Amygdala (tissue), 56 donors: ENCODE data around the gene HDGFL2.
A peak's percentile ranks its signal among the peaks of the same experiment; 100 is the strongest.
"Not testable (repeated sequence)": the region's sequence is repeated elsewhere in the genome, so short reads cannot be mapped to it uniquely, and the experiment has no call there.

Source experiments
- DNase-seq, 56 donors: peaks; one replicate each; lab custom pipeline; 2025; lab: John Stamatoyannopoulos, UW

HDGFL2 gene

DNA sequence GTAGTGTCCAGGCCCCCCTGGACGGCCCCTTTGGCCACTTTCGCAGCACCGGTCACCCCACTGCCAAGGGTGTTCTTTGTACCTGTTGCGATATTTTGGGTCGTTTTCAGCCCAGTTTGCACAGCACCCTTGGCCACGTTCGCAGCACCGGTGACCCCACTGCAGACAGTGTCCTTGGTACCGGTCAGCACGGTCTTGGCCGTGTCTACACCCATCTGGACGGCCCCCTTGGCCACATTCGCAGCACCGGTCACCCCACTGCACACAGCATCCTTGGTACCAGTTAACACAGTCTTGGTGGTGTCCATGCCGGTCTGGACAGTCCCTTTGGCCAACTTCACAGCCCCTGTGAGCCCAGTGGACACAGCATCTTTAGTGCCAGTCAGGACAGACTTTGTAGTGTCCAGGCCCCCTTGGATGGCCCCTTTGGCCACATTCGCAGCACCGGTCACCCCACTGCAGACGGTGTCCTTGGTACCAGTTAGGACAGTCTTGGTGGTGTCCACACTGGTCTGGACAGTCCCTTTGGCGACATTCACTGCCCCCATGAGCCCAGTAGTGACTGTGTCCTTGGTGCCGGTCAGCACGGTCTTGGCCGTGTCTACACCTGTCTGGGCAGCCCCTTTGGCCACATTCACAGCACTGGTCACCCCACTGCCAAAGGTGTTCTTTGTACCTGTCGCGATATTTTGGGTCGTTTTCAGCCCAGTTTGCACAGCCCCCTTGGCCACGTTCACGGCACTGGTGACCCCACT is 39.4 kb downstream of the HDGFL2 start:
- DNase-seq: no peak

DNA sequence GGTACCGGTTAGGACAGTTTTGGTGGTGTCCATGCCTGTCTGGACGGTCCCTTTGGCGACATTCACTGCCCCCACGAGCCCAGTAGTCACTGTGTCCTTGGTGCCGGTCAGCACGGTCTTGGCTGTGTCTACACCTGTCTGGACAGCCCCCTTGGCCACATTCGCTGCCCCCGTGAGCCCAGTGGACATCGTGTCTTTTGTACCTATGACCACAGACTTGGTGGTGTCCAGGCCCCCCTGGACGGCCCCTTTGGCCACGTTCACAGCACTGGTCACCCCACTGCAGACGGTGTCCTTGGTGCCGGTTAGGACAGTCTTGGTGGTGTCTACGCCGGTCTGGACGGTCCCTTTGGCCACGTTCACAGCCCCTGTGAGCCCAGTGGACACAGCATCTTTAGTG is 40.0 kb downstream of the HDGFL2 start:
- DNase-seq: no peak

DNA sequence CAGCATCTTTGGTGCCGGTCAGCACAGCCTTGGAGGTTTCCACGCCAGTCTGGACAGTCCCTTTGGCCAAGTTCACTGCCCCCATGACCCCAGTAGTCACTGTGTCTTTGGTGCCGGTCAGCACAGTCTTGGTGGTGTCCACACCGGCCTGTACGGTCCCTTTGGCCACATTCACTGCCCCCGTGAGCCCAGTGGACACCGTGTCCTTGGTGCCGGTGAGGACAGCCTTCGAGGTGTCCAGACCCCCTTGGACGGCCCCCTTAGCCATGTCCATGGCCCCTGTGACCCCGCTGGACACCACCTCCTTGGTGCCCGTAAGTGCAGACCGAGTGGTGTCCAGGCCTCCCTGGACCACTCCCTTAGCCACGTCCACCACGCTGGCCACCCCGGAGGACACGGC is 41.2 kb downstream of the HDGFL2 start:
- DNase-seq: no peak

DNA sequence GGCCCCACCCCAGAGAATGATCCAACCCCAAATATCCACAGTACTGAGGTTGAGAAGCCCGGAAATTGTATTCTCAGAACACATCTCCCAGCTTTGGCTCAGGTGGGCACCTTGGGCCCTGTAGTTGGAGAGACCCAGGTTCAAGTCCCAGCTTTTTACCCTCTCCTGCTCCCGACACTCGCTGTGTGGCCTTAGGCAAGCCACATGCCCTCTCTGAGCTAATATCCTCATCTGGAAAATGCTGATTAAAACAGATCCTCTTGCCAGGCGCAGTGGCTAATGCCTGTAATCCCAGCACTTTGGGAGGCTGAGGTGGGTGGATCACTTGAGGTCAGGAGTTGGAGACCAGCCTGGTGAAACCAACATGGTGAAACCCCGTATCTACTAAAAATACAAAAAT is 43.6 kb downstream of the HDGFL2 start:
- DNase-seq: no peak

DNA sequence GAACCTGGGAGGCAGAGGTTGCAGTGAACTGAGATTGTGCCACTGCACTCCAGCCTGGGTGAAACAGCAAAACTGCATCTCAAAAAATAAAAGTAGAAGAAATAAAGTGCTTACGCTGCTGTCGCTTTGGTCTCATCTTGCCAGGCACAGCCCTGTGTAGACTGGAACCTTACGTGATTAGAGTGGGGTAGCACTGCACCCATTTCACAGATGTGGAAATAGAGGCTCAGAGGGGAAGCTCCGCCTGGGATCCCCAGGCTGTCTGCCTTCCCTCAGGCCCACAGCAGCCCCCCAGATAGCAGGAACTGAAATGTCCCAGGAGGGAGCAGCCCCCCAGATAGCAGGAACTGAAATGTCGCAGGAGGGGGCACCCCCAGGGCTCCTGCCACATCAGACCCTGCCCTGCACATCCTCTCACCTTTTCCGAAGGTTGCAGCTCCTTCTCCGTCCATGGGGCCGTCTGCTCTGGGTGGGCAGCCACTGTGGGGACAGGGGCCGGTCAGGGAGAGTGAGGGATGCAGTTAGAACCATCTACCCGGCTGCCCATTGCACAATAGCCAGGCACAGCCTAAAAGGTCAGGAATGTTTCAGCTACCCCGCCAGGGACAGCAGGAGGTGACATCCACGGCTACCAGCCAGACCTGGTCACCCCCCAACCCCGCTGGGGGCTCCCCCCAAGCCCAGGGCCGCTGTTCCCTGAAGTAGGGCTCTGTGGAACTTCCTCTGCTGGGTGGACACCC is 44.3 kb downstream of the HDGFL2 start:
- no peak for DNase-seq

DNA sequence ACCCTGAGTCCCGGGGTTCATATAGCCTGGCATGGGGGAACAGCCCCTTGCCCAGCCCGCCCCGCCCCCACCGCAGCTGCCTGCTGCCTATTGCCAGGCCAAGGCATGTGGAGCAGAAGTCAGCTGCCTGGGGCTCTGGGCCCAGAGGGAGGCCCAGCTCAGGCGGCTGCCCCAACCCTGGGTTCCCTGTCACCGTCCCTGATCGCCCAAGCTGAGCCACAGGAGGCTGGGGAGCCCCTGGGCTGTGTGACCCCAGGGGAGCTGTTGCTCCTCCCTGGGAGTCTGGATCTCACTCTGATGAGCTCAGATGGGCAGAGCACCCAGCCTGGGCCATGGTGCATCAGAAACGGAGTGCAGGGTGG is 44.8 kb downstream of the HDGFL2 start:
- peak in 5 of 56 donors; percentile 2 to 46 (median 18) for DNase-seq

DNA sequence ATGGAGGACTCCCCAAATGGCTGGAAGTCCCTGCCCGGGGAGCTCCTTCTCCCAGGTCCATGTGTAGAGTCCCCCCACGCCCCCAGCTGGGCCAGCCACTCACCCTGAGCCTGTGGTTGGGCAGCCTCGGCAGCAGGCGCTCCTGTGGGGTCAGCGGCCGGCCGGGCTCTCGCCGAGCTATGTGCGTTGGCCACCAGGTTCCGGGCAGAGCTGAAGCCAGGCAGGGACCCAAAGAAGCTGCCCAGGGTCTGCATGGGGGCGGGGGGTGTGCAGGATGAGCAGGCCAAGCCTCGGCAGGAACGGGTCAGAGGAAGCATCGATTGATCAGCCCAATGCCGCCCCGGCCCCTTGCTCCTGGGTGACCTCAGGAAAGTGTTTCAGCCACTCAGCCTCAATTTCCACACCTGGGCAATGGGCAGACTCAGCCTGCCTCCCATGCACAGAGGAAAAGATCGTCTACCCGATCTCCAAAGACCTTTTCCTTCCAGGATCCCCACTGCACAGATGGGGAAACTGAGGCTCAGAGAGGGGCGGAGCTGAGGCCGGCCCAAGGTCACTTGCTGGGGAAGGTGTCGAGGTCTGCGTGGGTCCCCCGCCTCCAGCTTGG is 45.5 kb downstream of the HDGFL2 start:
- DNase-seq: no peak

DNA sequence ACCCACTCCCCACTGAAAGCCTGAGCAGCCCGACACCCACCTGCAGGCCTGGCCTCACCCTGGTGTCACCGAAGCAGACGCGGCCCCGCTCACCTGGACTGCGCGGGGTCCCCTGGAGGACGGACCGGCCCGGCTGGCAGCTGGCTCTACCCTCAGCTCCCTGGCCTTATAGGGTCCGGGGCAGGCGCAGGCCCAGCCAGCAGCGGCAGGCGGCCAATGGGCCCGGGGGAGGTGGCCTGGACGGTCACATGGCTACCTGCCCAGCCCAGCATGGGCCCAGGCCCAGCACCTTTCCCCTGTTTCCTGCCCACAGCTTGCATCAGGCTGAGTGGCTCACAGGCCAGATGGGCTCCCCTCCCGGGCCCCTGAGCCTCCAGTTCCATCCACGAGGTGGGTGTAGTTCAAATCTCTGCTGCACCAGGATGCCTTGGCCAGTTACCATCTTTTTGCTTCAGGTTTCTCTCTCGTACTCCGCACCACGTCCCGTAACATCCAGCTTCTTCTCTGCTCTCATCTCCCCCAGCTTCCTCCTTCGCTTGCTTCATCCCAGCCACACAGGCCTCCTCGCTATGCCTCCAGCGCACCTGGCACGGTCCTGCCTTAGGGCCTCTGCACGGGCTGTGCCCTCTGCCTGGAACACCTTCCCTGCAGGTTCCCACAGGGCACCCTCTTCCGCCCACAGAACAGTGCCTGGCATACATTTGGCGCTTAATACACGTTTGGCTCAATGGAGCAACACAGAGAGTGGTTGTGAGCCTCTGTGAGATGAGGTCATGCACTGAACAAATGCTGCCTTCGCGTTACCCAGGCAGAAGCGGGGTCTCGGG is 46.5 kb downstream of the HDGFL2 start, which contains the start of gene PLIN4:
TSS of gene PLIN4 (minus strand) at position 142 of the 827 bp plus-strand sequence. CDS start 214 bp downstream, outside the sequence.
- peak in 42 of 56 donors; percentile 7 to 87 (median 52) for DNase-seq

DNA sequence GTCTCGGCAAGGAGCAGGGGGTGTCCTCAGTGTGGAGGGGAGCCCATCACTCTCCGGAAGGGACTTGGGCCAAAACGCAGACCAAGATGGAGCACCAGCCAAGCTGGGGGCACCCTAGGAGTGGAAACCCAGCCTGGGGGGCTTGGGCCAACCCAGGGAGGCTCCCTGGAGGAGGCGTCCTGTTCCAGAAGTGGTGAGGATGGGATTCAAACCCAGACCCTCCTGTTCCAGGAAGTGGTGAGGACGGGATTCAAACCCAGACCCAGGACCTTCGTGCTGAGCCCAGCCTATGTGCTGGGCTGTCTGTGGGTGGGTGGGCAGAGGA is 47.0 kb downstream of the HDGFL2 start:
- no peak for DNase-seq

DNA sequence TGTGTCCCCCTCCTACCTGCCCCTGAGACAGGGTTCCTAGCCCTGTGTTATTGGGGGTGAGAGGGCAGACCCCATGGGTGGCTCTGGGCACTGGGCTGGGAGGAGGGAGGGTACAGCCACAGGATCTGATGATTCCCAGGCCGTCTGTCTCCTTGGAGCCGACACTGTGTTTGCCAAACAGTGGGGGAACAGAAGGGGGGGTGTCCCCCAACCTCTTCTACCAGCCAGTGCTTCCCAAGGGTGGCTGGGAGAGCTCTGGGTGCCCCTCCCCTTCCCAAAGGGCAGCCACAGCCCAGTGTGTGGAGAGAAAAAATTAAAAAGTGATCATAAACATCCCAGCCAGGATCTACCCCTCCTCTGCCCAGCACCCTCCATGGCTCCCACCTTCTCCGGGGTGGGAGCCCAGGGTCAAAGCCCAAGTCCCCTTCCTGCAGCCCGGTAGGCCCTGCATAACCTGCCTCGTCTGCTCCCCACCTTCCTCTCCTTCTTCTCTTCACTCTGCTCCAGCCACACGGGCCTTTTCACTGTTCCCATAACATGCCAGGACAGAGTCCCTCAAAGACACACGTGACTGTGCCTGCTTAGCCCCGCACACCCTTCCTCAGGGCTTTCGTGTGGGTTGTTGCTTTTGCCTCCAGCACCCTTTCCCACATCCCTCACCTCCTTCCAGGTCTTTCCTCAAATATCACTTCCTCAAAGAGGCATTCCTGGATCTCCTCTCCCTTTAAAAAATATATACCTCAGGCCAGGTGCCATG is 47.6 kb downstream of the HDGFL2 start:
- DNase-seq: peak in 15 of 56 donors; percentile 4 to 59 (median 22)

DNA sequence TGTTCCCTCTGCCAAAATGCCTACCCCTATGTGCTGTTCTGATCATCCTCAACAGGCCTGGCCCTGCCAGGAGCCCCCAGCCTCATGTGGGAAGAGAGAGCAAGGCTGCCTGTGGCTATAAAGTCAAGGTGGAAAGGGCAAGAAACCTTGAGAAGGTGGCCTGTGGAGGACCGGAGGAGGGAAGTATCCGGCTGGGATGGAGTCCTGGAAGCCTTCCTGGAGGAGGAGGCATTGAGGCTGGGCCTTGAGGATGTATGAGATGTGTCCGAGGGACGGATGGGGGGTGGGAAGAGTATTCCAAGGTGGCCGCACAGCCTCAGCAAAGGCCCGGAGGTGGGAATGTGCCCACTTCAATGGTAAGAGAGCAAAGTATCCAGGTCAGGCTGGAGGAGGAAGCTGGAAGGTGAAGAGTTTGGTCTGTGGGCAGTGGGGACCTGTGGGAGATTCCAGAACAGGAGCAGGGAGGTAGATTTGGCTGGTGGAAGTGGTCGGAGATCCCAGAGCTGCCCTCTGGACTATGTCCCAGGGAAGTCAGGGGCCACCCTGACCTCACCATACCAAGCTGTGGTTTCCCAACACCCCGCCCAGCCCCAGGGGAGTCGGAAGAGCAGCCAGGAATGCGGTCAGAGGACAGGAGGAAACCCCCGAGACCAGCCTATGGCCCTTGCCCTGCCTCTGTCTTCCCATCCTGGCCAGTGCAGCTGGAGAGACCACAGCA is 49.2 kb downstream of the HDGFL2 start:
- DNase-seq: no peak

DNA sequence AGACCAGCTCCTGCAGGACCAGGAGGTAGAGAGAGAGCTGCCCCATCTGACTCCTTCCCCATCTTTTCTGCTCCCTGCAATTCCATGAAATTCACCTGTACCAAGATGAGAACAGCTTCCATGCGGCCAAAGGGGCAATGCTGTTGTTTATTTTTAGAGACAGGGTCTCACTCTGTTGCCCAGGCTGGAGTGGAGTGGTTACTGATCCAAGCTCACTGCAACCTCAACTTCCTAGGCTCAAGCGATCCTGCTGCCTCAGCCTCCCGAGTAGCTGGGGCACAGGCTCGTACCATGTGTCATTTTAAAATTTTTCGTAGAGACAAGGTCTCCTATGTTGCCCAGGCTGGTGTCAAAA is 49.8 kb downstream of the HDGFL2 start:
- no peak for DNase-seq

DNA sequence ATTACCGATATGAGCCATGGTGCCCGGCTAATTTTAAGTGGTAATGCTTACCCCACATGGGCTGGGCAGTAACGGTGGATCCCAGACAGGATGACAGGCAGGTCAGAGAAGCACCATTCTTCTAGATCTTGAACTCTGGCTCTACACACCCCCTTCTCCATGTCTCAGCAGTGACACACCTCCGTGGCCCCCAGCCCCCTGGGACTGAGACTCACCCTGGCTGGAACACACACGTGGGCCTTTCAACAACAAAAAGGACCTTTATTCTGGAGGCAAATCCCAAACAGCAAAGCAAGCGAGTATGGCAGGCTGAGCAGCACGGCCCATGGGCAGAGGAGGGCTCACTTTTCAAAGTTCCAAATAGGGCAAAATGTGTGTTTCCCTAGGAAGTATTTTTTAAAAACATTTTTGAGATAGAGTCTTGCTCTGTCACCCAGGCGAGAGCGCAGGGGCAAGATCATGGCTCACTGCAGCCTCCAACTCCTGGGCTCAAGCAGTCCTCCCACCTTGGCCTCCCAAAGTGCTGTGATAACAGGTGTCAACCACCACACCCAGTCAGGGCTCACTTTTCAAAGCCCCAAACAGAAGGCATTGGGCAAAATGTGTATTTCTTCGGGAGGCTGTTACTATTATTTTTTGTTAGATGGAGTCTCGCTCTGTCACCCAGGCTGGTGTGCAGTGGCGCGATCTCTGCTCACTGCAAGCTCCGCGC is 50.4 kb downstream of the HDGFL2 start:
- DNase-seq: no peak

DNA sequence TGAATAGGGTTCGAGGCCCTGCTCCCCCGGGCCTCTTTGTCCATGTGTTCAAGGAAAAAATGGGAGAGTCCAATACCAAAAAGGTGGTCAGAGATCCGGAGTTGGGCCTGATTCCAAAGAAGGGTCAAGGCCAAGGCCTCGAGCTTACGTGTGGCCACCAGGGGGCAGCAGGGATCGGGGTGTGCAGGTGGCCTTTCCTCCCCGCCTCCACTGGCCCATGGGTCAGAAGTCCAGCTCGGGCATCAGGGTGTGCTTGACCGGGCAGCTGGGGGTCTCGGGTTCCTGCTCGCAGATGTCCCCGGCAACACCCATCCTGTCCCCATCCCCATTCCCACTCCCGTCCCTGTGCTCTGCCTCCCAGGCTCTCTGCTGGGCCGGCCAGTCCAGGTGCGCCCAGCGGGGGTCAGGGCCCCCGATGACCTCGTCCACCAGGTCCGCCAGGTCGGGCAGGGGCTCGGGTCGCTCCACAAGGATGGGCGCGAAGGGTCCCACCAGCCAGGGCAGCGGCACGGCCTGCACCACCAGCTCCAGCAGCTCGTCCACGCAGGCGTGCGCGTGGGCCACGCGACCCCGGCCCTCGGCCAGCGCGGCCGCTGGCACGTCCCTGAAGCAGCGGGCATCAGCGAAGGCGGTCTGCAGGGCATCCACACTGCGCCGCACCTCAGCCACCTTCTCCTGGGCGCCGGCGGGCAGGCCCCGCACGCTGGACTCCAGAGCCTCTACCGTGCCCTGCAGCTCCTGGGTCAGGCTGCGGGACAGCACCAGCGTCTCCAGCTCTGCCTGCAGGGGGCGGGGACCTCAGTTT is 51.4 kb downstream of the HDGFL2 start:
- DNase-seq: peak in 10 of 56 donors; percentile 4 to 36 (median 21)

DNA sequence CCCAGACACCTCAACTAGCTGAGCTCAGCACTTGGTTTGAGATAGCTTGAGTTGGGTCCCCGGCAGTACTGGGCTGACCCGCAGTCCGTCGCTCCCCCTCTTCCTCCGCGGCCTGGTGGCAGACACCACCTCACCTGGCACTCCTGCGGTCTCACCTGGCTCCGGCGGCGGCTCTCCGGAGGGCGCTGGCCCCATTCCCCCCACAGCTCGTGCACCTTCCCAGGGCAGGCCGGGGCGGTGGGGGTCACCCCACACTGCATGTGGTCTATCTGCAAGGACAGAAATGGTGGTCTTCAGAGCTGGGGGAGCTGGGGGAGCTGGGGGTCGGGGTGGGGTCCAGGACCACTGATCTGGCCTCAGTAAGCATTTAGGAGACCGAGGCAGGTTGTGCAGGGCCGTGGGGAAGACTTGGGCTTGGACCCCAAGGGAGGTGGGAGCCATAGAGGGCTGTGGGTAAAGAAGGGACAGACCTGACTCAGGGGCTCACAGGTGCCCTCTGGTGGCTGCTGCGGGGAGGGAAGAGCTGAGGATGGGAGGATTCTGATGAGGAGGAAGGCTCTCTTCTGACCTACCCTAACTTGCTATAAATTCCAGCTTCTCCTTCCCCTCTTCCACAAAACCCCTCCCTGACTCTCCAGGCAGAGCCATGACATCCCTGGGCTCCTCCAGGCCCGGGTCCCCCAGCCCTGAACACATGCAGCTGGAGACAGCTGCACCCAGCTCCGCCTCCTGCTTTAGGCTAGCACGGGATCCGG is 52.9 kb downstream of the HDGFL2 start:
- DNase-seq: peak in 9 of 56 donors; percentile 5 to 38 (median 20)

DNA sequence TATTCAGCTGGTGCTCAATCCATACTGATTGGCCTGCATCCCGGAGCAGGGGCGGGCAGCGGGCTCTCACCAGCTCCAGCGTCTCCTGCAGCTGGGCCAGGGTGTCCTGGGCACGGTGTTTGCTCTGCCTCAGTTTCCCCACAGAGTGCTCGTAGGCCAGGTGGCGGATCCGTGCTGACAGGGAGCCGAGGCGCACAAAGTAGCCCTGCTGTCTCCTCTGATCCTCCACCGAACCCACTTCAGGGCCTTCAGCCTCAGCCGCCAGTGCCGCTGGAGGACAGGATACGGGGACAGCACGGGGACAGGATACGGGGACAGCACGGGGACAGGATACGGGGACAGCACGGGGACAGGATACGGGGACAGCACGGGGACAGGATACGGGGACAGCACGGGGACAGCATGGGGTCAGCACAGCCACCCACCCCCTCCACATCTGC is 53.5 kb downstream of the HDGFL2 start:
- no peak for DNase-seq

DNA sequence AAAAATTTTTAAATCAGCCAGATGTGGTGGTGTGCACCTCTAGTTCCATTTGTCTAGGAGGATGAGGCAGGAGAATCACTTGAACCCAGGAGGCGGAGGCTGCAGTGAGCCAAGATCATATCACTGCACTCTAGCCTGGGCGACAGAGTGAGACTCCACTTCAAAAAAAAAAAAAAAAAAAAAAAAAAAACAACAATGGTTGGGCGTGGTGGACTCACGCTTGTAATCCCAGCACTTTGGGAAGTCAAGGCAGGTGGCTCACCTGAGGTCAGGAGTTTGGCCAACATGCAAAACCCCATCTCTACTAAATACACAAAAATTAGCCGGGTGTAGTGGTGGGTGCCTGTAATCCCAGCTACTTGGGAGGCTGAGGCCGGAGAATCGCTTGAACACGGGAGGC is 55.3 kb downstream of the HDGFL2 start:
- not testable (repeated sequence) for DNase-seq
